Nephron (organoid): ENCODE results near the gene IL36A.

Experiments used
- H3K27ac Mint-ChIP-seq, 3 experiments: 2 replicates each; pipeline ENCODE4 v1.8.0; 2020; ENCODE audit warnings: mixed read lengths in 3 of 3, mild to moderate bottlenecking in 2 of 3, moderate library complexity in 1 of 3
- H3K27me3 Mint-ChIP-seq: 2 replicates; pipeline ENCODE4 v1.8.0; 2021; ENCODE audit warnings: low read depth, mild to moderate bottlenecking, moderate library complexity, mixed read lengths
- H3K36me3 Mint-ChIP-seq: 2 replicates; pipeline ENCODE4 v1.8.0; 2020; ENCODE audit warnings: low read depth, mixed read lengths
- H3K4me1 Mint-ChIP-seq: 2 replicates; pipeline ENCODE4 v1.8.0; 2020; ENCODE audit warnings: mixed read lengths
- H3K4me3 Mint-ChIP-seq, 3 experiments: 2 replicates each; pipeline ENCODE4 v1.8.0; 2020; ENCODE audit warnings: mild to moderate bottlenecking in 3 of 3, mixed read lengths in 3 of 3, moderate library complexity in 2 of 3
- H3K9me3 Mint-ChIP-seq: 2 replicates; pipeline ENCODE4 v1.8.0; 2020; ENCODE audit warnings: mixed read lengths
- TF ChIP-seq, protein P1 (sequence below), 3 experiments: fragments of 200-600 bp; sonication (generic); IDR thresholded peaks; one replicate each; pipeline ENCODE4 v1.5.0; 2021; ENCODE audit warnings: antibody characterized with exemption in 3 of 3; ENCODE audit not compliant: unreplicated experiment in 3 of 3

Gene IL36A

DNA sequence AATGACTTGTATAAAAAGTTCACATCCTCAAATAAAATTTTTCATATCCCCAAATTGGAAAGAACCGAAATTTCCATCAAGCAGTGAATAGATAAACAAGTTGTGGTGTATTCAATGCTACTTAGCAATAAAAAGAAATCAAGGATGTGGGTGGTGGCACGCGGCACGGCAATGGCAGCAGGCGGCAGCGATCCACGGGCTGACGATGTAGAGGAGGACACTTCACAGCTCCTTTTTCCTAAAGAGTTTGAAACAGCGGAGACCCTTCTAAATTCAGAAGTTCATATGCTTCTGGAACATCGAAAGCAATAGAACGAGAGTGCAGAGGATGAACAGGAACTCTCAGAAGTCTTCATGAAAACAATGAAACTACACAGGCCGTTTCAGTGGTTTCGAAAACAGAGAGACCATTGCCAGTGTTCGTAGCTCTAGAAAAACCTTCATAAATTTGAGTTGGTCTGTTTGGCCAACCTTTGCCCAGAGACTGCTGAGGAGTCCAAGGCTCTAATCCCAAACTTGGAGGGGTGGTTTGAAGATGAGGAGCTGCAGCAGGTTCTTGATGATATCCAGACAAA is 9.8 kb upstream of the IL36A start:
- TF ChIP-seq, protein P1, sequence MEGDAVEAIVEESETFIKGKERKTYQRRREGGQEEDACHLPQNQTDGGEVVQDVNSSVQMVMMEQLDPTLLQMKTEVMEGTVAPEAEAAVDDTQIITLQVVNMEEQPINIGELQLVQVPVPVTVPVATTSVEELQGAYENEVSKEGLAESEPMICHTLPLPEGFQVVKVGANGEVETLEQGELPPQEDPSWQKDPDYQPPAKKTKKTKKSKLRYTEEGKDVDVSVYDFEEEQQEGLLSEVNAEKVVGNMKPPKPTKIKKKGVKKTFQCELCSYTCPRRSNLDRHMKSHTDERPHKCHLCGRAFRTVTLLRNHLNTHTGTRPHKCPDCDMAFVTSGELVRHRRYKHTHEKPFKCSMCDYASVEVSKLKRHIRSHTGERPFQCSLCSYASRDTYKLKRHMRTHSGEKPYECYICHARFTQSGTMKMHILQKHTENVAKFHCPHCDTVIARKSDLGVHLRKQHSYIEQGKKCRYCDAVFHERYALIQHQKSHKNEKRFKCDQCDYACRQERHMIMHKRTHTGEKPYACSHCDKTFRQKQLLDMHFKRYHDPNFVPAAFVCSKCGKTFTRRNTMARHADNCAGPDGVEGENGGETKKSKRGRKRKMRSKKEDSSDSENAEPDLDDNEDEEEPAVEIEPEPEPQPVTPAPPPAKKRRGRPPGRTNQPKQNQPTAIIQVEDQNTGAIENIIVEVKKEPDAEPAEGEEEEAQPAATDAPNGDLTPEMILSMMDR (IDR thresholded peaks at IDR 0.05; ENCODE audit: unreplicated experiment in 3 of 3), result no peak
- H3K4me1 Mint-ChIP-seq, result no peaks in the 10 kb centered on the region
- H3K36me3 Mint-ChIP-seq, result no peaks in the 10 kb centered on the region
- no peak overlapping the region for H3K4me3 Mint-ChIP-seq
- H3K27me3 Mint-ChIP-seq, result peaks cover 26% of the 10 kb centered on the region
- H3K9me3 Mint-ChIP-seq, result peaks cover 15% of the 10 kb centered on the region
- H3K27ac Mint-ChIP-seq, result no peak overlapping the region

DNA sequence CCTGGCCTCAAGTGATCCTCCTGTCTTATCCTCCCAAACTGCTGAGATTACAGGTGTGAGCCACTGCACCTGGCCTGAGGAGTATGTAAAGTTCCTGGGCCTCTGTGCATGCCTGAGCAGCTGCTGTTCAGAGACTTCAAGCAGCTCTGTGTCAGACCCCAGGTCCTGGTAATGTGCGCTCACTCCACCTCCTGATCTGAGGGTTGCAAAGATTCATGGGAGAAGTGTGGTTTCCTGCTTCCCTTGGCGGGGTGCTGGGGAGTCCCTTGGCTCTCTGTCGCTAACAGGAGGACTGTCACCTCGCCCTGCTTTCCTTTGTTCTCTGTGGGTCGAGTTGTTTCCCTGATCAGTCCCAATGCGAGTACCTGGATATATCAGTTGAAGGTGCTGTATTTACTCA is 8.6 kb upstream of the IL36A start:
- TF ChIP-seq, protein P1 (IDR thresholded peaks at IDR 0.05; ENCODE audit: unreplicated experiment in 3 of 3), result no peak
- no peak overlapping the region for H3K27ac Mint-ChIP-seq
- H3K4me1 Mint-ChIP-seq, result no peaks in the 10 kb centered on the region
- no peaks in the 10 kb centered on the region for H3K36me3 Mint-ChIP-seq
- no peak overlapping the region for H3K4me3 Mint-ChIP-seq
- peaks cover 30% of the 10 kb centered on the region for H3K27me3 Mint-ChIP-seq
- peaks cover 25% of the 10 kb centered on the region for H3K9me3 Mint-ChIP-seq

DNA sequence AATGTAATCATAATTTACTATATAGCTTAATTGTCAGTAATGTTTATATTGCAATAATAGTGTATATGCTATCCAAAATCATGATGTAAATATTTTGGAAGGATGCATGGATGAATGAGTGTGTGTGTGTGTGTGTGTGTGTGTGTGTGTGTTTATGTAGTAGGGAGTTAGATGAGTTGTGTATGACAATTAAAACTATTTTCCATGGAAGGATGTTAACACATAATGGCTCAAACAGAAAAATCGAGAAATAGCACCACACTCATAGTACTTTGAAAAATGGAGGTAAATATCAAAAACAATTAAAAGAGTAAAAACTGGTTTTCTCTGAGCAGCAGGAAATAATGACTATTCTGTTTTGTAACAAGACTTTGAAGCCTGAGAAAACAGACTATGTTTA is 8.1 kb upstream of the IL36A start:
- Mint-ChIP-seq H3K4me1 (no peaks in the 10 kb centered on the region), H3K27ac (no peak overlapping the region), H3K27me3 (peaks cover 30% of the 10 kb centered on the region), H3K4me3 (no peak overlapping the region), H3K36me3 (no peaks in the 10 kb centered on the region), H3K9me3 (peaks cover 25% of the 10 kb centered on the region)
- TF ChIP-seq, protein P1 (IDR thresholded peaks at IDR 0.05; ENCODE audit: unreplicated experiment in 3 of 3), result no peak

DNA sequence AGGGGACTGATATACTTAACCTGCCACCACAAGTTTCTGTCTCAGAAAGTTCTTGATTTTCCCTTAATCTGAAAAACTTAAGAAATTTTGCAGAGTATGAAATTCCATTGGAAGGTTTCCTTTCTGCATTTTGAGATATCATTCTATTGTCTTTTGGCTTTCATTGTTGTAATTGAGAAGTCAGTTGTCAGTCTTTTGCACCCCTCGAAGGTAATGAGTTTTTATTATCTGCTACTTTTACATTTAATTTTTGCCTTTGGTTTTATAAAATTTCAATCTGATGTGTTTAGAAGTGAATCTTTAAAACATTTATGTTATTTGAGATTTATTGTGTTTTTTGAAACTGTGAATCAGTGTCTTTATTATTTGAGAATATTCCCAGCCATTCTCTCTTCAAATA is 4.8 kb upstream of the IL36A start:
- Mint-ChIP-seq H3K4me1 (no peaks in the 10 kb centered on the region), H3K9me3 (peaks cover 21% of the 10 kb centered on the region), H3K36me3 (no peaks in the 10 kb centered on the region), H3K27me3 (peaks cover 22% of the 10 kb centered on the region), H3K27ac (no peak overlapping the region), H3K4me3 (no peak overlapping the region)
- TF ChIP-seq, protein P1 (IDR thresholded peaks at IDR 0.05; ENCODE audit: unreplicated experiment in 3 of 3), result no peak

DNA sequence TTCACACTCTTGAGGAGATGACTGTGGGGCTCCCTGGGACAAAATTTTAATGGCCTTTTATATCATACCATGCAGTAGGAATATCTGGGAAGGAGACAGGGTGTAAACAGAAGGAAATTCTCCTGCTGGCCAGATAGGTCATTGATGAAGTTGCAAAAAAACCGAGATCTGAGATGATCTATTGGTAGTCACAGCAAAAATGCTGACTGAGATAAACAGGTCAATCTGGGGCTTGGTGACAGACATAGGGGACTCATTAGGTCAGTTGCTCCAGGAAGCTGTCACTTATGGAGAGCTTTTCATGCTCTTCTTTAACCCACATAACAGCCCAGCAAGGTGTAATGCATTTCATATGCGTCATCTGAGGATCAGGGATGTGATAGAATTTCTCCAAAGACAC is 2.6 kb upstream of the IL36A start:
- Mint-ChIP-seq H3K27ac (no peak overlapping the region), H3K36me3 (no peaks in the 10 kb centered on the region), H3K9me3 (peaks cover 21% of the 10 kb centered on the region), H3K4me3 (no peak overlapping the region), H3K4me1 (no peaks in the 10 kb centered on the region), H3K27me3 (peaks cover 17% of the 10 kb centered on the region)
- TF ChIP-seq, protein P1 (IDR thresholded peaks at IDR 0.05; ENCODE audit: unreplicated experiment in 3 of 3), result no peak

DNA sequence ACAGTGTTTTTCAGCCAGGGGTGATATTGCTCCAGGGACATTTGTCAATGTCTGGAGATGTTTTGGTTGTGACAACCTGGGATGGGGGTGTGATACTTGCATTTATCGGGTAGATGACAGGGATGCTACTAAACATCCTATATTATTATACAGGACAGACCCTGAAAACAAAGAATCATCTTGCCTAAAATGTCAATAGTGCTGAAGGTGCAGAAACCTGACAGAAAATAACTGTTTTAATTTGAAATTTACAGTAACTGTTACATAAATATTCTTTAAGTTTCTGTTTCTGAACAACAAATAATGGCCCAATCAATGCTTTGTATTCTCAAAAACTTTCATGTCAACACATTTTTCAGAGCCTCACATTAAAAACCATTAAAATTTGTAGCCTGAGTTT is 2.0 kb downstream of the IL36A start:
- Mint-ChIP-seq H3K4me1 (no peaks in the 10 kb centered on the region), H3K4me3 (no peak overlapping the region), H3K36me3 (no peaks in the 10 kb centered on the region), H3K9me3 (no peaks in the 10 kb centered on the region), H3K27ac (no peak overlapping the region), H3K27me3 (peaks cover 20% of the 10 kb centered on the region)
- TF ChIP-seq, protein P1 (IDR thresholded peaks at IDR 0.05; ENCODE audit: unreplicated experiment in 3 of 3), result no peak
